Measurements from ENCODE around the gene SAP25. TPM values are rescaled to one million over a fixed set of nuclear protein-coding genes. Genes with fewer than 3 reads are reported as not detected.

The SAP25 gene
- polyA plus RNA-seq, 10 donors, result 1.5 to 5.3 (median 2.6) TPM

GRCh38 chr7:100598425-100598824 lies 24.7 kb upstream of the SAP25 start:
- DNase-seq, result no peak

GRCh38 chr7:100595188-100595587 lies 21.5 kb upstream of the SAP25 start:
- no peak for DNase-seq

- DNase-seq, result no peak
Observed at GRCh38 chr7:100591596-100591995, 17.9 kb upstream of the SAP25 start.

- DNase-seq, result peak in 1 of 3 donors; percentile 71
Observed at GRCh38 chr7:100590077-100590737, 16.5 kb upstream of the SAP25 start.

GRCh38 chr7:100589341-100589947 lies 15.7 kb upstream of the SAP25 start:
- peak in 1 of 3 donors; percentile 41 for DNase-seq

GRCh38 chr7:100588438-100588837 lies 14.7 kb upstream of the SAP25 start:
- DNase-seq, result peak in 1 of 3 donors; percentile 46

GRCh38 chr7:100586266-100587025 lies 12.7 kb upstream of the SAP25 start, which contains the start of gene FBXO24:
FBXO24 (plus strand) TSS chr7:100586328; CDS start chr7:100586626, 298 bp downstream.
- peak; percentile 100 for DNase-seq

GRCh38 chr7:100585511-100586265 lies 12.0 kb upstream of the SAP25 start, which contains the start of gene LRCH4:
LRCH4 (minus strand) TSS chr7:100586129; CDS start chr7:100586100, 29 bp downstream.
- peak in 1 of 3 donors; percentile 39 for DNase-seq

- DNase-seq, result peak in 1 of 3 donors; percentile 68
Observed at GRCh38 chr7:100584683-100585510, 11.2 kb upstream of the SAP25 start.

- DNase-seq, result peak in 1 of 3 donors; percentile 56
Observed at GRCh38 chr7:100584054-100584682, 10.5 kb upstream of the SAP25 start.

GRCh38 chr7:100583132-100584053 lies 9.7 kb upstream of the SAP25 start:
- peak in 1 of 3 donors; percentile 65 for DNase-seq

GRCh38 chr7:100582650-100583049 lies 8.9 kb upstream of the SAP25 start:
- DNase-seq, result no peak

- no peak for DNase-seq
Observed at GRCh38 chr7:100582041-100582579, 8.4 kb upstream of the SAP25 start.

GRCh38 chr7:100580466-100581283 lies 7.0 kb upstream of the SAP25 start:
- DNase-seq, result no peak

- DNase-seq, result no peak
Observed at GRCh38 chr7:100578246-100579183, 4.8 kb upstream of the SAP25 start.

GRCh38 chr7:100577507-100577906 lies 3.8 kb upstream of the SAP25 start:
- DNase-seq, result no peak

- no peak for DNase-seq
Observed at GRCh38 chr7:100577103-100577502, 3.4 kb upstream of the SAP25 start.
